Measurements from ENCODE around the gene RPS19. TPM values are rescaled to one million over a fixed set of nuclear protein-coding genes. Genes with fewer than 3 reads are reported as not detected.
"Not testable (repeated sequence)": the region's sequence is repeated elsewhere in the genome, so short reads cannot be mapped to it uniquely, and the experiment has no call there.

The RPS19 gene
- total RNA-seq, 1 donor from 2014 or later: 548 TPM

GRCh38 chr19:41875973-41876372 is 15.9 kb downstream of the RPS19 start:
- DNase-seq (ENCODE audit: low spot score); intact Hi-C loops (cut with DNase I): not testable (repeated sequence)

- no peak for DNase-seq (ENCODE audit: low spot score)
- intact Hi-C loops (cut with DNase I): no loop called here
Observed at GRCh38 chr19:41876847-41877832, 17.1 kb downstream of the RPS19 start, which contains the start of gene CD79A. Gene CD79A, plus strand, starts transcription at chr19:41877279. Its CDS starts 26 bp downstream, at chr19:41877305.

- no peak for DNase-seq (ENCODE audit: low spot score)
- intact Hi-C loops (cut with DNase I): no loop called here
Observed at GRCh38 chr19:41877916-41878905, 18.2 kb downstream of the RPS19 start.

- intact Hi-C loops (cut with DNase I): no loop called here
- DNase-seq (ENCODE audit: low spot score): no peak
Observed at GRCh38 chr19:41879080-41879479, 19.0 kb downstream of the RPS19 start.

GRCh38 chr19:41879670-41880328 is 19.7 kb downstream of the RPS19 start:
- DNase-seq (ENCODE audit: low spot score): no peak
- intact Hi-C loops (cut with DNase I): loop anchor here (5.0 kb wide), 1 partner anchor 78 kb away; the partner anchor contains the start of gene RABAC1

GRCh38 chr19:41880329-41880708 is 20.3 kb downstream of the RPS19 start:
- DNase-seq (ENCODE audit: low spot score): no peak
- intact Hi-C loops (cut with DNase I): loop anchor here (5.0 kb wide), 1 partner anchor 77 kb away; the partner anchor contains the start of gene RABAC1

GRCh38 chr19:41882568-41883462 is 22.8 kb downstream of the RPS19 start, which contains the start of gene ARHGEF1:
Gene ARHGEF1, plus strand, starts transcription at chr19:41883184. Its CDS starts 4,899 bp downstream, at chr19:41888083.
- DNase-seq (ENCODE audit: low spot score): peak; percentile 91
- intact Hi-C loops (cut with DNase I): loop anchor here (5.0 kb wide), 1 partner anchor 74 kb away; the partner anchor contains the start of gene RABAC1

- no peak for DNase-seq (ENCODE audit: low spot score)
- intact Hi-C loops (cut with DNase I): loop anchor here (5.0 kb wide), 1 partner anchor 74 kb away; the partner anchor contains the start of gene RABAC1
Observed at GRCh38 chr19:41883463-41883820, 23.4 kb downstream of the RPS19 start.

GRCh38 chr19:41883821-41884733 is 24.0 kb downstream of the RPS19 start:
- peak; percentile 96 for DNase-seq (ENCODE audit: low spot score)
- intact Hi-C loops (cut with DNase I): loop anchor here (2.0 to 5.0 kb wide), 2 partner anchors 23 to 73 kb away; partner anchors contain the start of genes RABAC1 and RPS19

- no peak for DNase-seq (ENCODE audit: low spot score)
- intact Hi-C loops (cut with DNase I): no loop called here
Observed at GRCh38 chr19:41886761-41887710, 27.0 kb downstream of the RPS19 start.

- no peak for DNase-seq (ENCODE audit: low spot score)
- intact Hi-C loops (cut with DNase I): no loop called here
Observed at GRCh38 chr19:41887711-41888382, 27.8 kb downstream of the RPS19 start.

GRCh38 chr19:41888926-41889325 is 28.9 kb downstream of the RPS19 start:
- no peak for DNase-seq (ENCODE audit: low spot score)
- intact Hi-C loops (cut with DNase I): no loop called here

- DNase-seq (ENCODE audit: low spot score): no peak
- intact Hi-C loops (cut with DNase I): no loop called here
Observed at GRCh38 chr19:41889896-41890295, 29.8 kb downstream of the RPS19 start.

- intact Hi-C loops (cut with DNase I): no loop called here
- no peak for DNase-seq (ENCODE audit: low spot score)
Observed at GRCh38 chr19:41890936-41891335, 30.9 kb downstream of the RPS19 start.

- intact Hi-C loops (cut with DNase I): no loop called here
- no peak for DNase-seq (ENCODE audit: low spot score)
Observed at GRCh38 chr19:41892173-41892902, 32.3 kb downstream of the RPS19 start.
